Body of pancreas (tissue), 4 donors: Measurements from ENCODE around the gene PPID. TPM values are rescaled to one million over a fixed set of nuclear protein-coding genes. Genes with fewer than 3 reads are reported as not detected.
A peak's percentile ranks its signal among the peaks of the same experiment; 100 is the strongest.

Source experiments
- ATAC-seq: fragments of 150-250 bp; one replicate; pipeline ENCODE4 v1.9.1; 2016
- DNase-seq, 4 donors: peaks; one replicate each; pipeline ENCODE4 v3.0.0-alpha.2; 2019
- H3K27ac ChIP-seq, 4 donors: fragments of 200-600 bp; sonication (generic); 1 replicate in 3 of 4; 2 replicates in 1 of 4; pipeline versions ENCODE4 v1.5.1 to v1.6.1; 2016 to 2019; ENCODE audit warnings: mild to moderate bottlenecking in 1 of 4, mixed read lengths in 1 of 4, moderate library complexity in 1 of 4
- H3K27me3 ChIP-seq, 2 donors: fragments of 200-600 bp; sonication (generic); one replicate each; pipeline ENCODE4 v1.6.0; 2016; ENCODE audit warnings: mild to moderate bottlenecking in 1 of 2
- H3K36me3 ChIP-seq, 2 donors: fragments of 200-600 bp; sonication (generic); replicated peaks in 1 of 2; 2 replicates each; pipeline ENCODE4 v1.5.1; 2016; ENCODE audit warnings: low read depth in 2 of 2; ENCODE audit not compliant: insufficient read depth in 1 of 2
- H3K4me1 ChIP-seq: fragments of 200-600 bp; sonication (generic); one replicate; pipeline ENCODE4 v1.6.0; 2016
- H3K4me3 ChIP-seq, 2 donors: fragments of 200-600 bp; sonication (generic); 1 replicate in 1 of 2; 2 replicates in 1 of 2; pipeline ENCODE4 v1.5.1; 2016 to 2019
- H3K9me3 ChIP-seq, 3 donors: fragments of 200-600 bp; sonication (generic); 1 replicate in 2 of 3; 2 replicates in 1 of 3; pipeline ENCODE4 v1.5.1; 2016
- POLR2A ChIP-seq, 3 donors: fragments of 450-650 bp; IDR thresholded peaks; one replicate each; pipeline ENCODE4 v1.6.1; 2016; ENCODE audit warnings: antibody characterized with exemption in 3 of 3, mild to moderate bottlenecking in 2 of 3
- WGBS, 2 donors: methylation state at CpG; one replicate each; pipeline ENCODE4 v1.1.5; 2017; 5-methylcytosine and 5-hydroxymethylcytosine counted together
- intact Hi-C: fragments of 100-400 bp; cut with DNase I; formaldehyde crosslinking; loops from one replicate; pipeline ENCODE4 v1.15.1; 2023
- total RNA-seq, 2 donors: library from RNA; depleted of rRNA; stranded (reverse); fragments of >200 nt; gene quantifications; one replicate each; pipeline ENCODE4 v1.1.0, GENCODE V29; 2016
- TF ChIP-seq, protein P1 (sequence below), 7 experiments: fragments of 450-650 bp in 4 of 7; fragments of 200-600 bp in 3 of 7; sonication (generic) in 3 of 7; IDR thresholded peaks; one replicate each; pipeline ENCODE4 v1.5.1; 2016 to 2019; ENCODE audit warnings: antibody characterized with exemption in 7 of 7

Gene PPID
- total RNA-seq, 2 donors from 2014 or later: 15.5 to 19.7 TPM

DNA sequence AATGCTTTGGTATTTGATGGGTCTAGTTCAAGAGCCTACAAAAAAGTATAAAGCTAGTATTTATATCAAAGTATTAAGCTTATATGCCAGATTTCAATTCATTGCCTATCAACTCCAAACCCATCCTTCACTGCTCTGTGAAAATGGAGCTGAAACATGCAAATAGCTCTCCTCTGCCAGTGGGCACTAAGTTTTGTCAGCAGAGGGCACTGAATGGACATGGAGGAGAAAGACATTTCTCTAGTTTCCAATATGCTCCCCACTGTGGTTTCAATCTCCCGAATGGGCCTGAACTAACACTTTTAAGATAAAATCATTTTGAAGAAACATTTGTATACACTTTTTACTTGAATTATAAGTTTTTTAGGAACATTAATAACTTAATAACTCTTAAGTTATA lies 12.4 kb downstream of the PPID start:
- Histone ChIP-seq H3K9me3 (no peaks in the 10 kb centered on the region), H3K4me1 (no peaks in the 10 kb centered on the region), H3K27me3 (no peaks in the 10 kb centered on the region), H3K27ac (no peak overlapping the region), H3K36me3 (peaks cover 6 to 24% of the 10 kb centered on the region in 2 donors), H3K4me3 (no peak overlapping the region)
- no peak for TF ChIP-seq POLR2A (IDR thresholded peaks at IDR 0.05)
- TF ChIP-seq, protein P1, sequence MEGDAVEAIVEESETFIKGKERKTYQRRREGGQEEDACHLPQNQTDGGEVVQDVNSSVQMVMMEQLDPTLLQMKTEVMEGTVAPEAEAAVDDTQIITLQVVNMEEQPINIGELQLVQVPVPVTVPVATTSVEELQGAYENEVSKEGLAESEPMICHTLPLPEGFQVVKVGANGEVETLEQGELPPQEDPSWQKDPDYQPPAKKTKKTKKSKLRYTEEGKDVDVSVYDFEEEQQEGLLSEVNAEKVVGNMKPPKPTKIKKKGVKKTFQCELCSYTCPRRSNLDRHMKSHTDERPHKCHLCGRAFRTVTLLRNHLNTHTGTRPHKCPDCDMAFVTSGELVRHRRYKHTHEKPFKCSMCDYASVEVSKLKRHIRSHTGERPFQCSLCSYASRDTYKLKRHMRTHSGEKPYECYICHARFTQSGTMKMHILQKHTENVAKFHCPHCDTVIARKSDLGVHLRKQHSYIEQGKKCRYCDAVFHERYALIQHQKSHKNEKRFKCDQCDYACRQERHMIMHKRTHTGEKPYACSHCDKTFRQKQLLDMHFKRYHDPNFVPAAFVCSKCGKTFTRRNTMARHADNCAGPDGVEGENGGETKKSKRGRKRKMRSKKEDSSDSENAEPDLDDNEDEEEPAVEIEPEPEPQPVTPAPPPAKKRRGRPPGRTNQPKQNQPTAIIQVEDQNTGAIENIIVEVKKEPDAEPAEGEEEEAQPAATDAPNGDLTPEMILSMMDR (IDR thresholded peaks at IDR 0.05): peak in 5 of 7 experiments; percentile 5 to 25 (median 8)
- ATAC-seq (no peak), DNase-seq (no peak)
- WGBS, 2 donors: 71 to 75% methylated on average over 1 of the region's 1 CpG
- intact Hi-C loops: no loop called here

DNA sequence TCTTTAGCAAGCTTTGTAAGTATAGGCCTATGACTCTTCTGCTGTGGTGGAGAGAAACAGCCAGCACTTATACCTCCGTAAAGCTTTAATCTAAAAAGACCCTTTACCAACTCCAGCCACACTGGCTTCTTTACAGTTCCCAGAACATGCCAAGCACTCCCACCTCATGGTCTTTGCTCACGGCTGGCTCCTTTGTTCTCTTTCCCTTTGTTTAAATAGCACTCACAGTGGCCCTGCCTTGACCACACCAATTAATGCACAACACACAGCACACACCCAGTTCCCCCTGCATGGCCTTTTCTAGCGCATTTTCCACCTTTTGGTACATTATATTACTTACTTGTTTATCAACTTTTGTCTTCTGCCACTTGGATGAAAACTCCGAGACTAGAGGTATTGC lies 18.9 kb downstream of the PPID start:
- Histone ChIP-seq H3K36me3 (peaks cover 0 to 8% of the 10 kb centered on the region in 2 donors), H3K27ac (no peak overlapping the region), H3K9me3 (no peaks in the 10 kb centered on the region), H3K27me3 (no peaks in the 10 kb centered on the region), H3K4me1 (no peaks in the 10 kb centered on the region), H3K4me3 (no peak overlapping the region)
- TF ChIP-seq, protein P1 (IDR thresholded peaks at IDR 0.05): no peak
- TF ChIP-seq POLR2A (IDR thresholded peaks at IDR 0.05): no peak
- 92 to 93% methylated on average over 4 of the region's 4 CpGs for WGBS, 2 donors
- no peak for ATAC-seq
- intact Hi-C loops: no loop called here
- DNase-seq: no peak

DNA sequence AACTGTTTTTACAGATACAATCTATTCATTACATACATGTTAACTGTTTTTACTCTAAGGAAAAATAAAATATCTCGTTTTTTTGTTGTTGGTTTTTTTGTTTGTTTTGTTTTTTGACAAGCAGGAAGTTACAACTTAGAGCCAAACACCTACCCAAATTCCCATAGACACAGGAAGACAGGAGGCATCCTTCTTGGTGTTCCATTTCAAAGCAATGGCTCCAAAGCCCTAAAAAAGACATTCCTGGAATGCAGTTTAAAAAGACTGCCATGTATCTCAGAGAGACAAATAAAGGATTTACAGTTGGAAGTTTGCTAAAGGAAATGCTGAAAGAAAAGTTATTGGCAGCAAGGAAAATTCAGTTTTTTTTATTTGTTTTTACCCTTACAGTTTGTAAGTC lies 34.4 kb downstream of the PPID start:
- Histone ChIP-seq H3K36me3 (peaks cover 0 to 3% of the 10 kb centered on the region in 2 donors), H3K27ac (no peak overlapping the region), H3K4me1 (no peaks in the 10 kb centered on the region), H3K4me3 (no peak overlapping the region), H3K27me3 (no peaks in the 10 kb centered on the region), H3K9me3 (no peaks in the 10 kb centered on the region)
- ATAC-seq (no peak), DNase-seq (no peak)
- WGBS, 2 donors: 61 to 63% methylated on average over 1 of the region's 1 CpG
- TF ChIP-seq POLR2A (IDR thresholded peaks at IDR 0.05): no peak
- TF ChIP-seq, protein P1 (IDR thresholded peaks at IDR 0.05): no peak
- intact Hi-C loops: no loop called here

DNA sequence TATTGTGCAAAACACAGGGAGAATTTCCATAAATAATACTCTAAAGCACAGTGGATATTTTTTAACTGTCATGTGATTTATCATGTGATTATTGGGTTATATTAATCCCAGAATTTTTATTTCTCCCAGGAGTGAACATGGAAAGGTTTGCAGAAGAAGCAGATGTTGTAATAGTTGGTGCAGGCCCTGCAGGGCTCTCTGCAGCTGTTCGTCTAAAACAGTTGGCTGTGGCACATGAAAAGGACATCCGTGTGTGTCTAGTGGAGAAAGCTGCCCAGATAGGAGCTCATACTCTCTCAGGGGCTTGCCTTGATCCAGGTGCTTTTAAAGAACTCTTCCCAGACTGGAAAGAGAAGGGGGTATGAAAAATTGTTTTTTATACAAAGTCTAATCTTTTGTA lies 41.1 kb downstream of the PPID start:
- Histone ChIP-seq H3K36me3 (peaks cover 0 to 3% of the 10 kb centered on the region in 2 donors), H3K4me1 (peaks cover 3% of the 10 kb centered on the region), H3K27ac (no peak overlapping the region), H3K27me3 (no peaks in the 10 kb centered on the region), H3K9me3 (no peaks in the 10 kb centered on the region), H3K4me3 (no peak overlapping the region)
- DNase-seq (no peak), ATAC-seq (no peak)
- intact Hi-C loops: no loop called here
- TF ChIP-seq, protein P1 (IDR thresholded peaks at IDR 0.05): no peak
- TF ChIP-seq POLR2A (IDR thresholded peaks at IDR 0.05): no peak
- 82 to 91% methylated on average over 2 of the region's 2 CpGs for WGBS, 2 donors

DNA sequence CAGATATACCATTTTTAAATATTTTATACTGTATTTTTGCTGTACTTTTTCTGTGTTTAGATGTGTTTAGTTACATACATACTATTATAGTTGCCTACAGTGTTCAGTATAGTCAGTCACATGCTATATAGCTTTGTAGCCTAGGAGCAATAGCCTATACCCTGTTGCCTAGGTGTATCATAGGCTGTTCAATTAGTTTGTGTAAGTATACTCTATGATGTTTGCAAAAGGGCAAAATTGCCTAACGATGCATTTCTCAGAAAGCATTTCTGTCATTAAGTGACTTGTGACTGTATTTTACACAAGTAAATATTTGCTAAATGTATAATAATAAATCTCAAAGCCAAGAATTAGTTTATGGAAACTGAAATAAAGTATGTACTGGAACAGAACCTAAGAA lies 41.6 kb downstream of the PPID start:
- DNase-seq: no peak
- Histone ChIP-seq H3K27me3 (no peaks in the 10 kb centered on the region), H3K4me3 (no peak overlapping the region), H3K9me3 (no peaks in the 10 kb centered on the region), H3K36me3 (peaks cover 0 to 3% of the 10 kb centered on the region in 2 donors), H3K27ac (no peak overlapping the region), H3K4me1 (peaks cover 3% of the 10 kb centered on the region)
- no peak for ATAC-seq
- TF ChIP-seq, protein P1 (IDR thresholded peaks at IDR 0.05): no peak
- TF ChIP-seq POLR2A (IDR thresholded peaks at IDR 0.05): no peak
- intact Hi-C loops: no loop called here
- WGBS, 2 donors: 73 to 74% methylated on average over 1 of the region's 1 CpG
